GM19372 (cell line): ENCODE measurements around the gene CATSPER3.

ENCODE experiments used
- ATAC-seq: cut with Tn5 transposase; IDR thresholded peaks from one replicate; pipeline ENCODE4 v1.9.1; 2021; ENCODE audit warnings: mild to moderate bottlenecking, low read depth, moderate library complexity; ENCODE audit not compliant: unreplicated experiment

Gene CATSPER3

GRCh38 chr5:135027697-135028615, 60.2 kb downstream of the CATSPER3 start:
- ATAC-seq = no peak

- no peak for ATAC-seq
Observed at GRCh38 chr5:135028791-135029476, 61.2 kb downstream of the CATSPER3 start.

GRCh38 chr5:135029477-135030122, 61.9 kb downstream of the CATSPER3 start:
- no peak for ATAC-seq

GRCh38 chr5:135030123-135030955, 62.6 kb downstream of the CATSPER3 start:
- ATAC-seq = no peak

GRCh38 chr5:135030956-135031812, 63.5 kb downstream of the CATSPER3 start:
- no peak for ATAC-seq

- ATAC-seq = no peak
Observed at GRCh38 chr5:135031813-135032694, 64.3 kb downstream of the CATSPER3 start.

- no peak for ATAC-seq
Observed at GRCh38 chr5:135032695-135032998, 64.9 kb downstream of the CATSPER3 start.

GRCh38 chr5:135032999-135033861, 65.5 kb downstream of the CATSPER3 start:
- no peak for ATAC-seq

- ATAC-seq = no peak
Observed at GRCh38 chr5:135033901-135034235, 66.2 kb downstream of the CATSPER3 start, which contains the start of gene PITX1. Gene PITX1 (minus strand): TSS chr5:135034228. CDS start chr5:135033881, 347 bp downstream.

GRCh38 chr5:135034236-135034962, 66.7 kb downstream of the CATSPER3 start:
- no peak for ATAC-seq

GRCh38 chr5:135034963-135035677, 67.4 kb downstream of the CATSPER3 start:
- no peak for ATAC-seq

- no peak for ATAC-seq
Observed at GRCh38 chr5:135035678-135036030, 67.9 kb downstream of the CATSPER3 start.

GRCh38 chr5:135036405-135036804, 68.7 kb downstream of the CATSPER3 start:
- no peak for ATAC-seq

- no peak for ATAC-seq
Observed at GRCh38 chr5:135037519-135038204, 70.0 kb downstream of the CATSPER3 start.

- ATAC-seq = no peak
Observed at GRCh38 chr5:135038205-135038812, 70.6 kb downstream of the CATSPER3 start.
